Smooth muscle cell (in vitro differentiated cells): ENCODE measurements around the gene SIK3. TPM values are rescaled to one million over a fixed set of nuclear protein-coding genes. Genes with fewer than 3 reads are reported as not detected.
"Not testable (repeated sequence)": the region's sequence is repeated elsewhere in the genome, so short reads cannot be mapped to it uniquely, and the experiment has no call there.

Source experiments
- DNase-seq: peaks from one replicate; lab custom pipeline; 2025; ENCODE audit not compliant: unreplicated experiment; lab: John Stamatoyannopoulos, UW
- H2AFZ ChIP-seq: fragments of 200-600 bp; sonication (generic); 2 replicates; pipeline ENCODE4 v1.6.0; 2016; ENCODE audit warnings: antibody characterized with exemption, low read depth, mild to moderate bottlenecking
- H3F3A ChIP-seq: fragments of 200-600 bp; sonication (generic); 2 replicates; pipeline ENCODE4 v1.6.0; 2017; ENCODE audit warnings: antibody characterized with exemption, low read depth
- H3K27ac ChIP-seq: fragments of 200-600 bp; sonication (generic); 2 replicates; pipeline ENCODE4 v1.5.1; 2016; ENCODE audit warnings: low read depth, mild to moderate bottlenecking
- H3K27me3 ChIP-seq: fragments of 200-600 bp; sonication (generic); 2 replicates; pipeline ENCODE4 v1.6.1; 2016; ENCODE audit warnings: low read depth, mild to moderate bottlenecking
- H3K36me3 ChIP-seq: fragments of 200-600 bp; sonication (generic); 2 replicates; pipeline ENCODE4 v1.5.1; 2016; ENCODE audit warnings: low read depth
- H3K4me1 ChIP-seq: fragments of 200-600 bp; sonication (generic); 2 replicates; pipeline ENCODE4 v1.5.1; 2016; ENCODE audit warnings: low read depth
- H3K4me2 ChIP-seq: fragments of 200-600 bp; sonication (generic); 2 replicates; pipeline ENCODE4 v1.6.0; 2016; ENCODE audit warnings: mild to moderate bottlenecking
- H3K4me3 ChIP-seq: fragments of 200-600 bp; sonication (generic); 2 replicates; pipeline ENCODE4 v1.5.1; 2016; ENCODE audit warnings: mild to moderate bottlenecking
- H3K79me2 ChIP-seq: fragments of 200-600 bp; sonication (generic); 2 replicates; pipeline ENCODE4 v1.6.0; 2016; ENCODE audit warnings: low read depth, mild to moderate bottlenecking
- H3K9ac ChIP-seq: fragments of 200-600 bp; sonication (generic); 2 replicates; pipeline ENCODE4 v1.6.0; 2016; ENCODE audit warnings: low read depth
- H3K9me3 ChIP-seq: fragments of 200-600 bp; sonication (generic); replicated peaks from 2 replicates; pipeline ENCODE4 v1.5.1; 2016; ENCODE audit warnings: low read depth
- H4K20me1 ChIP-seq: fragments of 200-600 bp; sonication (generic); 2 replicates; pipeline ENCODE4 v1.6.0; 2016; ENCODE audit warnings: low read depth
- WGBS: methylation state at CpG from one replicate; pipeline ENCODE4 v1.1.7; 2016; ENCODE audit warnings: low lambda C conversion rate; 5-methylcytosine and 5-hydroxymethylcytosine counted together
- polyA plus RNA-seq: library from polyadenylated mRNA; unstranded; fragments of >200 nt; fragmentation: Nextera tagmentation; extraction: Ambion mirVana; gene quantifications from 2 replicates; pipeline ENCODE4 v1.2.1, GENCODE V29; 2016
- total RNA-seq: library from RNA; depleted of rRNA; stranded (reverse); fragments of >200 nt; gene quantifications from 2 replicates; pipeline ENCODE4 v1.2.3, GENCODE V29; 2014
- TF ChIP-seq, protein P1 (sequence below): fragments of 200-600 bp; sonication (generic); IDR thresholded peaks from 2 replicates; pipeline ENCODE4 v1.5.1; 2017; ENCODE audit warnings: borderline replicate concordance, mild to moderate bottlenecking, antibody characterized with exemption; ENCODE audit not compliant: insufficient read depth, poor library complexity, severe bottlenecking

The SIK3 gene
- total and polyA plus RNA-seq, 2 experiments from 2014 or later: 11.0 to 11.9 TPM

GRCh38 chr11:117134431-117134830 lies 36.2 kb upstream of the SIK3 start:
- Histone ChIP-seq H3K9ac (no peak overlapping the region), H3F3A (no peaks in the 10 kb centered on the region), H3K4me2 (no peak overlapping the region), H3K4me3 (no peak overlapping the region), H3K36me3 (no peaks in the 10 kb centered on the region), H3K9me3 (no peaks in the 10 kb centered on the region), H4K20me1 (no peaks in the 10 kb centered on the region), H3K27me3 (no peaks in the 10 kb centered on the region), H3K27ac (no peak overlapping the region), H2AFZ (no peak overlapping the region), H3K4me1 (no peaks in the 10 kb centered on the region), H3K79me2 (no peaks in the 10 kb centered on the region)
- WGBS: 85% methylated on average over 3 of the region's 3 CpGs
- TF ChIP-seq, protein P1, sequence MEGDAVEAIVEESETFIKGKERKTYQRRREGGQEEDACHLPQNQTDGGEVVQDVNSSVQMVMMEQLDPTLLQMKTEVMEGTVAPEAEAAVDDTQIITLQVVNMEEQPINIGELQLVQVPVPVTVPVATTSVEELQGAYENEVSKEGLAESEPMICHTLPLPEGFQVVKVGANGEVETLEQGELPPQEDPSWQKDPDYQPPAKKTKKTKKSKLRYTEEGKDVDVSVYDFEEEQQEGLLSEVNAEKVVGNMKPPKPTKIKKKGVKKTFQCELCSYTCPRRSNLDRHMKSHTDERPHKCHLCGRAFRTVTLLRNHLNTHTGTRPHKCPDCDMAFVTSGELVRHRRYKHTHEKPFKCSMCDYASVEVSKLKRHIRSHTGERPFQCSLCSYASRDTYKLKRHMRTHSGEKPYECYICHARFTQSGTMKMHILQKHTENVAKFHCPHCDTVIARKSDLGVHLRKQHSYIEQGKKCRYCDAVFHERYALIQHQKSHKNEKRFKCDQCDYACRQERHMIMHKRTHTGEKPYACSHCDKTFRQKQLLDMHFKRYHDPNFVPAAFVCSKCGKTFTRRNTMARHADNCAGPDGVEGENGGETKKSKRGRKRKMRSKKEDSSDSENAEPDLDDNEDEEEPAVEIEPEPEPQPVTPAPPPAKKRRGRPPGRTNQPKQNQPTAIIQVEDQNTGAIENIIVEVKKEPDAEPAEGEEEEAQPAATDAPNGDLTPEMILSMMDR: no peak
- DNase-seq: no peak

GRCh38 chr11:117130879-117131278 lies 32.7 kb upstream of the SIK3 start:
- no peaks in the 10 kb centered on the region for H3K79me2 ChIP-seq
- H3K4me2 ChIP-seq: no peak overlapping the region
- WGBS: 94% methylated on average over 7 of the region's 7 CpGs
- H3K4me1 ChIP-seq: no peaks in the 10 kb centered on the region
- no peak overlapping the region for H3K4me3 ChIP-seq
- no peaks in the 10 kb centered on the region for H3K36me3 ChIP-seq
- DNase-seq: no peak
- H3K27me3 ChIP-seq: peaks cover 20% of the 10 kb centered on the region
- TF ChIP-seq, protein P1: no peak
- H3F3A ChIP-seq: no peaks in the 10 kb centered on the region
- no peak overlapping the region for H3K9ac ChIP-seq
- H3K9me3 ChIP-seq: no peaks in the 10 kb centered on the region
- no peak overlapping the region for H3K27ac ChIP-seq
- no peak overlapping the region for H2AFZ ChIP-seq
- no peaks in the 10 kb centered on the region for H4K20me1 ChIP-seq

- not testable (repeated sequence) for H3K4me3 ChIP-seq, H3K27ac ChIP-seq, H3F3A ChIP-seq, H2AFZ ChIP-seq, H3K9me3 ChIP-seq, H4K20me1 ChIP-seq, H3K4me2 ChIP-seq, H3K79me2 ChIP-seq, H3K9ac ChIP-seq, H3K36me3 ChIP-seq, H3K4me1 ChIP-seq, DNase-seq
- peaks cover 22% of the 10 kb centered on the region for H3K27me3 ChIP-seq
- WGBS: 93% methylated on average over 6 of the region's 7 CpGs
Observed at GRCh38 chr11:117130396-117130795, 32.2 kb upstream of the SIK3 start.

- Histone ChIP-seq H4K20me1 (no peaks in the 10 kb centered on the region), H3K27ac (no peak overlapping the region), H3K4me1 (no peaks in the 10 kb centered on the region), H3K4me3 (no peak overlapping the region), H3K36me3 (no peaks in the 10 kb centered on the region), H2AFZ (no peak overlapping the region), H3K4me2 (no peak overlapping the region), H3F3A (no peaks in the 10 kb centered on the region), H3K79me2 (no peaks in the 10 kb centered on the region), H3K9me3 (no peaks in the 10 kb centered on the region), H3K27me3 (peaks cover 22% of the 10 kb centered on the region), H3K9ac (no peak overlapping the region)
- TF ChIP-seq, protein P1: no peak
- no peak for DNase-seq
- WGBS: 74% methylated on average over 4 of the region's 4 CpGs
Observed at GRCh38 chr11:117128289-117128688, 30.1 kb upstream of the SIK3 start.
